Vagina (tissue), 2 donors: ENCODE data around the gene YPEL3.

Source experiments
- CTCF ChIP-seq, 3 experiments: fragments of 450-650 bp in 2 of 3; fragments of 200-600 bp in 1 of 3; sonication (generic) in 1 of 3; IDR thresholded peaks; one replicate each; pipeline ENCODE4 v1.5.1; 2017 to 2019; ENCODE audit warnings: antibody characterized with exemption in 3 of 3, mild to moderate bottlenecking in 2 of 3, moderate library complexity in 2 of 3
- POLR2A ChIP-seq, 2 donors: fragments of 450-650 bp; IDR thresholded peaks; one replicate each; pipeline ENCODE4 v1.6.1; 2017; ENCODE audit warnings: antibody characterized with exemption in 2 of 2, mild to moderate bottlenecking in 2 of 2, moderate library complexity in 2 of 2
- POLR2AphosphoS5 ChIP-seq, 2 donors: sonication (generic); formaldehyde crosslinking; IDR thresholded peaks; one replicate each; pipeline ENCODE4 v1.9.0; 2017; ENCODE audit warnings: antibody characterized with exemption in 2 of 2, mild to moderate bottlenecking in 2 of 2, low read depth in 1 of 2; ENCODE audit not compliant: insufficient read depth in 1 of 2

- TF ChIP-seq POLR2A (IDR thresholded peaks at IDR 0.05) (no peak), CTCF (IDR thresholded peaks at IDR 0.05) (no peak), POLR2AphosphoS5 (IDR thresholded peaks at IDR 0.05; ENCODE audit: insufficient read depth in 1 of 2, low read depth in 1 of 2) (no peak)
These were observed 20.5 kb upstream of the YPEL3 start for GRCh38 chr16:30116291-30117207.
